ENCODE data around the gene ARHGEF16.

DNA sequence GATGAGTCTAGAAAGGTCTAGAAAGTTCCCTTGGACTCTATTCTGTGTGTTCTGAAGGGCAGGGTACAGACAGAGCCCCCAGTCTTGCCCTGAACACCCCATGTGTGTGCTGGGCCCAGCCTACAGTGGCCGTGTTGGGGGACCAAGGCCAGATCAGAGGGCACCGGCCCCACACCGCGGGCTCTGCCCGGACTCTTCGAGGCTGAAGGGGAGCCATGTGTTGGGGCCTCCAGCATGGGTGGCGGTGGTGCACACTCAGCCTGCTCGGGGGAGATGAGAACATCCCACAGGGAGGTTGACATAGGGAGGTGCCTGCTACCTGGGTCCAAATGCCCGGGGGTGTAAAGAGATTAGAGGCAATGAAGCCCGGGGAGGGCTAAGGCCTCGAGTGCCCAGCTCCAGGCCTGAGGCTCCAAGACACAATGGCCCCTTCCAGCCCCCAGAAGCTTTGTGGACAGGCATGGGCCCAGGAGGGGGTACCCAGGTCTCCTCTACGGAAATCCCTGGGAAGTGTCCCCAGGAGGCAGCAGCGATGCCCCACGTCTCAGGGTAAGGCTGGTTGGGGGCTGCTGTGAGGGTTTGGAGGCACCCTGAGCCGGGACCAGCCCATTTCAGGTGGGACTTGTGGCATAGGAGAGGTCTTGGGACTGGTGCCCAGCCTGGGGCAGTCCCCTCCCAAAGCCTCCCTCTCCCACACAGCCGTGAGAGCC lies 12.1 kb downstream of the ARHGEF16 start:
- TF ChIP-seq, protein P1, sequence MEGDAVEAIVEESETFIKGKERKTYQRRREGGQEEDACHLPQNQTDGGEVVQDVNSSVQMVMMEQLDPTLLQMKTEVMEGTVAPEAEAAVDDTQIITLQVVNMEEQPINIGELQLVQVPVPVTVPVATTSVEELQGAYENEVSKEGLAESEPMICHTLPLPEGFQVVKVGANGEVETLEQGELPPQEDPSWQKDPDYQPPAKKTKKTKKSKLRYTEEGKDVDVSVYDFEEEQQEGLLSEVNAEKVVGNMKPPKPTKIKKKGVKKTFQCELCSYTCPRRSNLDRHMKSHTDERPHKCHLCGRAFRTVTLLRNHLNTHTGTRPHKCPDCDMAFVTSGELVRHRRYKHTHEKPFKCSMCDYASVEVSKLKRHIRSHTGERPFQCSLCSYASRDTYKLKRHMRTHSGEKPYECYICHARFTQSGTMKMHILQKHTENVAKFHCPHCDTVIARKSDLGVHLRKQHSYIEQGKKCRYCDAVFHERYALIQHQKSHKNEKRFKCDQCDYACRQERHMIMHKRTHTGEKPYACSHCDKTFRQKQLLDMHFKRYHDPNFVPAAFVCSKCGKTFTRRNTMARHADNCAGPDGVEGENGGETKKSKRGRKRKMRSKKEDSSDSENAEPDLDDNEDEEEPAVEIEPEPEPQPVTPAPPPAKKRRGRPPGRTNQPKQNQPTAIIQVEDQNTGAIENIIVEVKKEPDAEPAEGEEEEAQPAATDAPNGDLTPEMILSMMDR (IDR thresholded peaks at IDR 0.05), result no peak
- TF ChIP-seq POLR2AphosphoS5 (IDR thresholded peaks at IDR 0.05) (no peak), POLR2A (IDR thresholded peaks at IDR 0.05) (no peak), EP300 (IDR thresholded peaks at IDR 0.05) (no peak)
